Lower leg skin (tissue), 3 donors: ENCODE results near the gene MACF1.

Experiments
- POLR2A ChIP-seq, 2 donors: fragments of 450-650 bp; IDR thresholded peaks; one replicate each; pipeline ENCODE4 v1.6.1; 2016 to 2017; ENCODE audit warnings: antibody characterized with exemption in 2 of 2, mild to moderate bottlenecking in 1 of 2, moderate library complexity in 1 of 2
- TF ChIP-seq, protein P1 (sequence below), 3 donors: fragments of 450-650 bp; IDR thresholded peaks; one replicate each; pipeline ENCODE4 v1.5.1; 2016; ENCODE audit warnings: antibody characterized with exemption in 3 of 3, mild to moderate bottlenecking in 3 of 3, moderate library complexity in 2 of 3

DNA sequence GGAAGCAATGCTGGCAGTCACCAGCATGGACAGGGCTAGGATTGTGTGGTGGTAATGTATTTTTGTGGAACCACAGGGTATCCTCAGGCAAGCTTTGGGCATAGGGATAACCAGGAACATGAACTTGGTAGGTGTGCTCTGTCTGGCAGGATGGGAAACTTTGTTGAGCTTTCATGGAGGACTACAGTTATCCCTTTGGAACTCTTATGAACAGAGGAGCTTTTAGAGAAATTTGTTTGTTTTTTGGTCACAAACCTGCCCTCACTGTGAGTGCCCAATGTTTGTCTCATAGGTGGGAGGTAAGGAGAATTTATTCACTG is 54.4 kb downstream of the MACF1 start:
- TF ChIP-seq, protein P1, sequence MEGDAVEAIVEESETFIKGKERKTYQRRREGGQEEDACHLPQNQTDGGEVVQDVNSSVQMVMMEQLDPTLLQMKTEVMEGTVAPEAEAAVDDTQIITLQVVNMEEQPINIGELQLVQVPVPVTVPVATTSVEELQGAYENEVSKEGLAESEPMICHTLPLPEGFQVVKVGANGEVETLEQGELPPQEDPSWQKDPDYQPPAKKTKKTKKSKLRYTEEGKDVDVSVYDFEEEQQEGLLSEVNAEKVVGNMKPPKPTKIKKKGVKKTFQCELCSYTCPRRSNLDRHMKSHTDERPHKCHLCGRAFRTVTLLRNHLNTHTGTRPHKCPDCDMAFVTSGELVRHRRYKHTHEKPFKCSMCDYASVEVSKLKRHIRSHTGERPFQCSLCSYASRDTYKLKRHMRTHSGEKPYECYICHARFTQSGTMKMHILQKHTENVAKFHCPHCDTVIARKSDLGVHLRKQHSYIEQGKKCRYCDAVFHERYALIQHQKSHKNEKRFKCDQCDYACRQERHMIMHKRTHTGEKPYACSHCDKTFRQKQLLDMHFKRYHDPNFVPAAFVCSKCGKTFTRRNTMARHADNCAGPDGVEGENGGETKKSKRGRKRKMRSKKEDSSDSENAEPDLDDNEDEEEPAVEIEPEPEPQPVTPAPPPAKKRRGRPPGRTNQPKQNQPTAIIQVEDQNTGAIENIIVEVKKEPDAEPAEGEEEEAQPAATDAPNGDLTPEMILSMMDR (IDR thresholded peaks at IDR 0.05), result no peak
- no peak for TF ChIP-seq POLR2A (IDR thresholded peaks at IDR 0.05)
